Activated CD4-positive, alpha-beta T cell treated with anti-CD3 and anti-CD28 coated beads, Interleukin-10, Interleukin-2, amounts not matched to agents 100 ng/mL and 50 ng/mL, durations not matched to agents 16 hours and 8 hours (primary cell): ENCODE measurements around the gene COQ4.

Experiments used
- DNase-seq: peaks from one replicate; pipeline ENCODE4 v3.0.0-alpha.2; 2020

The COQ4 gene

DNA sequence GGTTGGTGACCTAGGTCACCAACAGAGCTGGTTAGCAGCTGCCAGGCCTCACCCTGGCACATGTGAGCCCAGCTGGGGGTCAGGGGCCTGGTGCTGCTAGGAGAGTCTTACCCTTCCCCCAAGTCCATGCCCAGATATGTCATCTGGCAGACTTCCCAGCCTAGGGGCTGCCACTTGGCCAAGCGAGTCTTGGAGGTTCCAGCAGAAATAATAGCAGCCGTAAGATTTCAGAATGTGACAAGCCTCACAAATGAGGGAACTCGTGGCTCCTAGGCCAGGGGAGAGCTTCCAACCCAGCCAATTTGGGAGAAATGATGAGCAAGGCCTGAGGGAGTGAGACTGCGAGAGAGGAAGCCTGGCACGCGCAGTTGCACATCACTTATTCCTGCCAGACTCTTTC lies 59.6 kb downstream of the COQ4 start:
- no peak for DNase-seq

DNA sequence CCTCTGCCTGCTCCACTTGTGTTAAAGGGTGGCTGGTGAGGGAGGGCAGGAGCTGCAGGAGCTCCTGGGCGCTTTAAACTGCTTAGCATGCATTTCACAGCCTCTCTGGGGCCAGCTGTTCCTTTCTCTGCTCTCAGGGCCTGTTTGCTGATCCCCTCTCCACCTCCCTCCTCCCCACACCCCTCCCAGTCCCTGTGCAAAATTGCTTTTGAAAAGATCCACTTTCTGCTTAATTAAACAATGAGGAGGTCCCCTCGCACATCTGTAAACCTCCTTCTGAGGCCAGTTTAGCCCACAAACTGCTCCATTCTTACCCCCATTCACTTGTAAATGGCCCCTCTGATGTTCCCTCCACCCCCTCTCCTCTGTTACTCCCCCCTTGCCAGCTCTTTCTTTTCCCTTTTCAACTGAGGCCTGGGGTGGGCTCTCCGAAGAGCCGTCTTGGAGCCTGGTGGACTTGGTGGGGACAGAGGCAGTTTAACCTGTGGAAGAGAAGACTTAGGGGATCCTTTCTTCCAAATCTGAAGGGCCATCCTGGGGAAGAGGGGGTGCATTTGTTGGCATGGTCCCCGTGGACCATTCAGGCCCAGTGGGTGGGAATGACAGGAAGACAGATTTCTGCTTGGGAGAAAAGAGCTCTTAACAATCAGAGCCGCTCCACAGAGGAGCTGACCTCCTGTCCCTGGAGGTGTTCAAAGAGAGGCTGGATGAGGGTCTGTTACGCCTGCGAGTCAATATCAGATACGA lies 60.5 kb downstream of the COQ4 start:
- no peak for DNase-seq
